Activated T-helper 1 cell treated with anti-CD3 and anti-CD28 coated beads, Interleukin-12 subunit alpha, Interleukin-12 subunit beta, Interleukin-2, Interleukin-4 antibody, amounts not matched to agents 30 ng/mL and 10 ng/mL and 1 ng/mL, durations not matched to agents 14 hours and 24 hours and 36 hours (primary cell): Measurements from ENCODE around the gene NEBL. TPM values are rescaled to one million over a fixed set of nuclear protein-coding genes. Genes with fewer than 3 reads are reported as not detected.

ENCODE experiments used
- DNase-seq: peaks from one replicate; pipeline ENCODE4 v3.0.0; 2021; ENCODE audit warnings: low spot score
- H3K27ac Mint-ChIP-seq: one replicate; pipeline ENCODE4 v1.8.0; 2021; ENCODE audit warnings: mild to moderate bottlenecking, mixed read lengths
- H3K27me3 Mint-ChIP-seq: one replicate; pipeline ENCODE4 v1.8.0; 2022; ENCODE audit warnings: mild to moderate bottlenecking, moderate library complexity, mixed read lengths; ENCODE audit not compliant: insufficient read depth
- H3K36me3 Mint-ChIP-seq: one replicate; pipeline ENCODE4 v1.8.0; 2021; ENCODE audit warnings: low read depth, mixed read lengths
- H3K4me1 Mint-ChIP-seq: one replicate; pipeline ENCODE4 v1.8.0; 2021; ENCODE audit warnings: low read depth, mixed read lengths
- H3K4me3 Mint-ChIP-seq: one replicate; pipeline ENCODE4 v1.8.0; 2021; ENCODE audit warnings: mild to moderate bottlenecking, moderate library complexity, mixed read lengths
- H3K9me3 Mint-ChIP-seq: one replicate; pipeline ENCODE4 v1.8.0; 2021; ENCODE audit warnings: mixed read lengths
- intact Hi-C: fragments of 100-400 bp; cut with micrococcal nuclease; formaldehyde crosslinking; loops from one replicate; pipeline ENCODE4 v1.15.1; 2024
- total RNA-seq: library from RNA; stranded (reverse); gene quantifications from 2 replicates; pipeline ENCODE4 v1.2.3, GENCODE V29; 2022

The NEBL gene
- total RNA-seq, 1 donor from 2014 or later: 0.18 TPM

DNA sequence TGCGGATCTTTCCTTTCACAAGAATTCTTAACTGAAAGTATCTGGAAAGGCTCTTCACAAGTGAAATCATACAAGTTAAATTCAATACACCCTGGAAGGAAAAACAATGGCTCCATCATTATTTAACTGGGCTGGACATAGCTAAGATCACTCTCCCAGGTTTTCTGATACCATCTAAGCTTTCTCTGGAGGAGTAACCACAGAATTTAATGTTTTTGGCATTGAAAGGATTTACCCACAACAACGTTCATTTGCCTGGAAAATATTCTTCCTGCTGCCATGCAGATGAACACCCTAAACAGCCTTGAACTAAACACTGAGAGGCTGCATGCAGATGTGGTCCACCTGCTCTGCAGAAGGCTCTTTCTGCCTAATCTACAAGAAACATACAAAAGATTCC lies 4.3 kb downstream of the NEBL start:
- intact Hi-C loops: no loop called here
- H3K9me3 Mint-ChIP-seq: no peaks in the 10 kb centered on the region

DNA sequence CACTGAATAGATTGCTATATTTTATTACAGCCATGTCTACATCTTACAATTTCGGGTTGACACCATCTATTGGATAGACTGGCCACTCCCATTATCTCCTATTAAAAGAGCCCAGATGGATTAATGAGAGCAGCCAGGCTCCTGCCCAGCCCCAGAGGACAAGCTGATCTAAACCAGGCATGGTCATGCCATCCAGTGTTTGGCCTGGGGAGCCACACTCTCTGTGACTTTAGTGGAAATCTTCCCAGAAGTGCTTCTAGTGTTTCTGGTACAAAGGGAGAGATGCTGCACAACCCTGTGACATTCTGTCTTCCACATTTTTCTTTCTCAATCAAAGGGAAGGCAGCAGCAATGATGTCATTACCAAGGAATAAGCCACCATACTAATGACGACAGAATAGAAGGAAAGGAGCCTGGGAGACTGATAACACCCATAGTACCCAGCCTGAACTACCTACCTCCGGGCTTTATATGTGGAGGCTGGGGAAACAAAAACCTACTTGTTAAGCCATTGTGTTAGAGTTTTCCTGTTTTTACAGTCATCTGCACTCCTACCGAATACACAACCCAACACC lies 5.0 kb downstream of the NEBL start:
- Mint-ChIP-seq H3K27ac (no peak overlapping the region), H3K9me3 (no peaks in the 10 kb centered on the region), H3K27me3 (no peaks in the 10 kb centered on the region), H3K36me3 (no peaks in the 10 kb centered on the region), H3K4me3 (no peak overlapping the region), H3K4me1 (no peaks in the 10 kb centered on the region)
- no peak for DNase-seq
- intact Hi-C loops: no loop called here

More for the DNA sequence above, 4.3 kb downstream of the NEBL start:
- no peak for DNase-seq
- Mint-ChIP-seq H3K27me3 (no peaks in the 10 kb centered on the region), H3K4me1 (no peaks in the 10 kb centered on the region), H3K27ac (no peak overlapping the region), H3K36me3 (no peaks in the 10 kb centered on the region), H3K4me3 (no peak overlapping the region)

DNA sequence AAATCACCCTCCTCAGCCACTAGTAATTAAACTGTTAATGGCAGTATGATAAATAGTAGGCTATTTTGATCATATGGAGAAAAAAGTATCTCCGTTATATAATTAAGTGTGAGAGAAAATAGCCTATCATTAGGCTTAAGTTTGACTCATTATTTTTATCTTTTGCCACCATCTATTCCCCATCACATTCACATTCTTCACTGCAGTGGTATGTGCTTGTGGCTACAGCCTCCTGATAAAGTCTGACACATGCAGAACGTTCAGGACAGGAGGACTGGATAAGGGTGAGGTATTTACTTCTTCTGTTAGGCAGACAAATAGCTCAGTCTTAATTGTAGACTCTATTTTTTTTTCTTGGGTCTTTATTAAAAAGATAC lies 5.8 kb downstream of the NEBL start:
- no peak for DNase-seq

GRCh38 chr10:20890491-20891337 lies 6.4 kb downstream of the NEBL start:
- Mint-ChIP-seq H3K9me3 (no peaks in the 10 kb centered on the region), H3K4me3 (no peak overlapping the region), H3K27ac (no peak overlapping the region), H3K27me3 (no peaks in the 10 kb centered on the region), H3K36me3 (no peaks in the 10 kb centered on the region), H3K4me1 (no peaks in the 10 kb centered on the region)
- intact Hi-C loops: no loop called here
- no peak for DNase-seq

More for the DNA sequence above, 5.8 kb downstream of the NEBL start:
- Mint-ChIP-seq H3K27me3 (no peaks in the 10 kb centered on the region), H3K9me3 (no peaks in the 10 kb centered on the region), H3K4me3 (no peak overlapping the region), H3K4me1 (no peaks in the 10 kb centered on the region), H3K36me3 (no peaks in the 10 kb centered on the region), H3K27ac (no peak overlapping the region)
- intact Hi-C loops: no loop called here

GRCh38 chr10:20890009-20890408 lies 7.1 kb downstream of the NEBL start:
- Mint-ChIP-seq H3K27ac (no peak overlapping the region), H3K36me3 (no peaks in the 10 kb centered on the region), H3K27me3 (no peaks in the 10 kb centered on the region), H3K4me3 (no peak overlapping the region), H3K9me3 (no peaks in the 10 kb centered on the region), H3K4me1 (no peaks in the 10 kb centered on the region)
- intact Hi-C loops: no loop called here
- DNase-seq: no peak

- no peaks in the 10 kb centered on the region for H3K36me3 Mint-ChIP-seq
- intact Hi-C loops: no loop called here
- H3K27me3 Mint-ChIP-seq: no peaks in the 10 kb centered on the region
- no peak for DNase-seq
- no peaks in the 10 kb centered on the region for H3K9me3 Mint-ChIP-seq
- no peak overlapping the region for H3K27ac Mint-ChIP-seq
- H3K4me3 Mint-ChIP-seq: no peak overlapping the region
- no peaks in the 10 kb centered on the region for H3K4me1 Mint-ChIP-seq
Observed at GRCh38 chr10:20888620-20889330, 8.3 kb downstream of the NEBL start.

DNA sequence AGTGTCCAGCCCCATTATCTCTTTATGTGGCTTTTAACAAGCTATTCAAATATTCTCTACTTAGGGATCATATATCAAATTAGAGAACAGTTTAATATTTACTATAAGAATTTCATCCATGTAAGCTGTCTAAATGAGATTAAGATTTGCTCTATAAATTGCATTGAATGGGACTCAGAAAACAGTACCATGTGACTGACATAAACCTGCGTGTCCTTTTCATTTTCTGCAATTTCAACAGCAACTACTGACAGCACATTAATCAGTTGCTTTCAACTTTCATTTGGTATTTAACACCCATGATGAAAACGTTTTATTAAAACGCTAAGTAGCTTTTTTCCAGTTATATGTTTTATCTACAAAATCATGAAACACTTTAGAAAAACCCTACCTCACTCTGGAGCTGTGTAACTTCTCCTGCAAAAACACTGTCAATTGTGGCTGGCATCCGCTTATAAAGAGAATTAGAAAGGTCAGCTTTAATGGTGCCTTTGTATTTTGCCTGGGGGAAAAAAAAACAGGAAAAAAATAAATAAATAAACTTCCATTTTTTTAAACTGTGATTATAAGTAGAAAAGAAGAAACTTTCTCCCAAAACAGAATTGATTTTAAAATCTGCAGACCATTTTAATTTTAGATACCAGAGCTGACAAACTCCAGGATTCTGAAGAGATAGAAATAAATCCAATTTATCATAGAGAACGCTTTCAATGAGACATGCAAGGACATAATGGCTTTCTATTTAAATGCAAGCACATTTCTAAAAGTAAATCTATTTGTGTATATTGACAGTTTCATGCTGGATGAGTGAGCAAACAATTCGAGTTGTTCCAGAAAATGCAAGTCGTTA lies 9.2 kb downstream of the NEBL start:
- intact Hi-C loops: no loop called here
- H3K9me3 Mint-ChIP-seq: no peaks in the 10 kb centered on the region
- no peaks in the 10 kb centered on the region for H3K4me1 Mint-ChIP-seq
- no peaks in the 10 kb centered on the region for H3K27me3 Mint-ChIP-seq
- no peak overlapping the region for H3K27ac Mint-ChIP-seq
- no peaks in the 10 kb centered on the region for H3K36me3 Mint-ChIP-seq
- H3K4me3 Mint-ChIP-seq: no peak overlapping the region
- DNase-seq: no peak

DNA sequence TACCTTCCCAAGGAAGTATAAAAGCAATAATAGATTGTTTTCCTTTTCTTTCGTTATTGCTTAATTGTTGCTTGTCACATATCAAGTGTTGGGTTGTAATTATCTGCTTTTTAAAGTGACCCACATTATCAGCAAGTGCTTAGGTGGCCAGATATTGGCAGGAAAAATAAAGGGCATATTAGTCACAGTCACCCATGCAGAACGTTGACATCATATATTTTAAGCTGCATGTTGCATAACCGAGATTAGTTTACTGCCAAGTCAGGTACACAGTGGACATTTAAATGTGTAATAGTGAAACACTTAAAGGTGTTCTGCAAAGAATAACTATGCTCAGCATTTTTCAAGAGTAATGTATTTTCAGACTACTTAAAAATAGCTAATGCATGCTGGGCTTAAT lies 11.4 kb downstream of the NEBL start:
- no peak overlapping the region for H3K27ac Mint-ChIP-seq
- no peaks in the 10 kb centered on the region for H3K9me3 Mint-ChIP-seq
- no peaks in the 10 kb centered on the region for H3K4me1 Mint-ChIP-seq
- intact Hi-C loops: no loop called here
- H3K36me3 Mint-ChIP-seq: no peaks in the 10 kb centered on the region
- no peak for DNase-seq
- no peaks in the 10 kb centered on the region for H3K27me3 Mint-ChIP-seq
- no peak overlapping the region for H3K4me3 Mint-ChIP-seq

GRCh38 chr10:20883552-20883951 lies 13.6 kb downstream of the NEBL start:
- no peaks in the 10 kb centered on the region for H3K4me1 Mint-ChIP-seq

DNA sequence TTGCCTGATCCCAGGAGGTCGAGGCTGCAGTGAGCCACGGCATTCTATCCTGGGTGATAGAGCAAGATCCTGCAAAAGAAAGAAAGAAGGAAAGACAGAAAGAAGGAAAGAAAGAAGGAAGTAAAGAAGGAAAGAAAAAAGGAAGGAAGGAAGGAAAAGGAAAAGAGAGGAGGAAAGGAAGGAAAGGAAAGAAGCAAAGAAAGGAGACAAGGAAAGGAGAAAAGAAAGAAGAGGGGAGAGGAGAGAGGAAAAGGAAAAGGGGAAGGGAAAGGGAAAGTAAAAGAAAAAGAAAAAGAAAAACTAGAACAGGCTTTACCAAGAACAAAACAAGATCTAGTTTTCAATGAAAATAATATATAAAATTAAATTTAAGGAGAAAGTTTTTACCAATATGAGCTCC lies 15.0 kb downstream of the NEBL start:
- Mint-ChIP-seq H3K27me3 (no peaks in the 10 kb centered on the region), H3K27ac (no peak overlapping the region)

More at GRCh38 chr10:20883552-20883951, 13.6 kb downstream of the NEBL start:
- no peaks in the 10 kb centered on the region for H3K27me3 Mint-ChIP-seq
- H3K4me3 Mint-ChIP-seq: no peak overlapping the region
- intact Hi-C loops: no loop called here
- H3K27ac Mint-ChIP-seq: no peak overlapping the region
- H3K9me3 Mint-ChIP-seq: no peaks in the 10 kb centered on the region
- DNase-seq: no peak
- H3K36me3 Mint-ChIP-seq: no peaks in the 10 kb centered on the region

DNA sequence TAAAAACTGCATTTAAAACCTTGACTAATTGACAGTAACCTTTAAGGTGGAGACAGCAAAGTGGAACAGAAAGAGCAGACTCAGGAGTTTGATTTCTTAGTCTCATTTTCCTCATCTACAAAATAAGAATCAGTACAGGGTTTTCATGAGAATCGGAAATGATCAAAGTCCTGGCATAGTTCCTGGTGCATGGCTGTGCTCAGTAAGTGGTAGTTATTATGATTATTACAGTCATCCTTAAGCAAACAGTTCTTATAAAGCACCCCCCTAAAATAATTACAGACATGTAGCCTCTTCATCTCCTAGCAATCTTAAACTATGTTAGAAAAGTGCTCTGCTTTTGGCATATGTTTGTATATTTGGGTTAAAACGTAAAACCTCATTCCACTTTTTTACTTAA lies 18.0 kb downstream of the NEBL start:
- intact Hi-C loops: no loop called here
- no peaks in the 10 kb centered on the region for H3K4me1 Mint-ChIP-seq
- no peak overlapping the region for H3K27ac Mint-ChIP-seq
- H3K36me3 Mint-ChIP-seq: no peaks in the 10 kb centered on the region
- H3K4me3 Mint-ChIP-seq: no peak overlapping the region
- H3K9me3 Mint-ChIP-seq: no peaks in the 10 kb centered on the region
- DNase-seq: no peak
- no peaks in the 10 kb centered on the region for H3K27me3 Mint-ChIP-seq

More for the DNA sequence above, 15.0 kb downstream of the NEBL start:
- H3K4me3 Mint-ChIP-seq: no peak overlapping the region
- no peaks in the 10 kb centered on the region for H3K9me3 Mint-ChIP-seq
- intact Hi-C loops: no loop called here
- H3K36me3 Mint-ChIP-seq: no peaks in the 10 kb centered on the region
- H3K4me1 Mint-ChIP-seq: no peaks in the 10 kb centered on the region
- DNase-seq: no peak

GRCh38 chr10:20877986-20878983 lies 18.8 kb downstream of the NEBL start:
- H3K4me1 Mint-ChIP-seq: no peaks in the 10 kb centered on the region
- no peak overlapping the region for H3K4me3 Mint-ChIP-seq
- no peaks in the 10 kb centered on the region for H3K27me3 Mint-ChIP-seq
- H3K27ac Mint-ChIP-seq: no peak overlapping the region
- H3K36me3 Mint-ChIP-seq: no peaks in the 10 kb centered on the region
- intact Hi-C loops: no loop called here
- DNase-seq: no peak
- H3K9me3 Mint-ChIP-seq: no peaks in the 10 kb centered on the region
